A673 (cell line): ENCODE measurements around the gene ALX3. TPM values are rescaled to one million over a fixed set of nuclear protein-coding genes. Genes with fewer than 3 reads are reported as not detected.

Source experiments
- BruUV-seq: library from RNA; stranded (reverse); fragments of 400-500 nt; replicated peaks from 2 replicates; lab custom pipeline; 2021; lab: Mats Ljungman, UMichigan
- CTCF ChIA-PET: fragments of 300-600 bp; sonication (Branson Sonifier 250); formaldehyde crosslinking; loops from one replicate; lab custom pipeline; 2022; ENCODE audit warnings: antibody characterized with exemption; lab: Charles Lee
- POLR2A ChIA-PET: fragments of 300-600 bp; sonication (Branson Sonifier 250); formaldehyde crosslinking; loops from one replicate; lab custom pipeline; 2022; ENCODE audit warnings: antibody characterized with exemption; ENCODE audit not compliant: low non-redundant PET; lab: Charles Lee
- DNase-seq: peaks from one replicate; pipeline ENCODE4 v3.0.0-alpha.2; 2015; ENCODE audit warnings: low spot score
- H3K27ac ChIP-seq: fragments of 200-600 bp; sonication (generic); 2 replicates; pipeline ENCODE4 v1.5.1; 2016; ENCODE audit warnings: mixed run types, low read depth, mild to moderate bottlenecking, mixed read lengths, antibody characterized with exemption, low read length; ENCODE audit not compliant: poor library complexity, severe bottlenecking
- H3K27me3 ChIP-seq: fragments of 200-600 bp; sonication (generic); replicated peaks from 2 replicates; pipeline ENCODE4 v1.6.1; 2017; ENCODE audit warnings: mixed run types, low read depth, mild to moderate bottlenecking, mixed read lengths, antibody characterized with exemption, low read length; ENCODE audit not compliant: insufficient read depth, poor library complexity
- H3K36me3 ChIP-seq: fragments of 200-600 bp; sonication (generic); 2 replicates; pipeline ENCODE4 v1.6.1; 2016; ENCODE audit warnings: mixed run types, mild to moderate bottlenecking, mixed read lengths, antibody characterized with exemption, low read length; ENCODE audit not compliant: insufficient read depth, poor library complexity, severe bottlenecking
- H3K4me1 ChIP-seq: fragments of 200-600 bp; sonication (generic); 2 replicates; pipeline ENCODE4 v1.6.1; 2017; ENCODE audit warnings: mixed run types, mild to moderate bottlenecking, mixed read lengths, antibody characterized with exemption, low read length; ENCODE audit not compliant: insufficient read depth, poor library complexity, severe bottlenecking
- H3K4me3 ChIP-seq: fragments of 200-600 bp; sonication (generic); 2 replicates; pipeline ENCODE4 v1.5.1; 2016; ENCODE audit warnings: low read depth, mixed run types, mild to moderate bottlenecking, mixed read lengths, low read length; ENCODE audit not compliant: poor library complexity, severe bottlenecking
- H3K9me3 ChIP-seq: fragments of 200-600 bp; sonication (generic); 2 replicates; pipeline ENCODE4 v1.6.1; 2016; ENCODE audit warnings: mixed run types, low read depth, mild to moderate bottlenecking, mixed read lengths, antibody characterized with exemption, low read length; ENCODE audit not compliant: poor library complexity, severe bottlenecking
- EZH2 ChIP-seq: fragments of 200-600 bp; sonication (generic); IDR thresholded peaks from 2 replicates; pipeline ENCODE4 v1.6.1; 2017; ENCODE audit warnings: borderline replicate concordance, low read depth, mild to moderate bottlenecking, mixed read lengths, antibody characterized with exemption, low read length; ENCODE audit not compliant: poor library complexity, severe bottlenecking
- intact Hi-C: fragments of 100-400 bp; cut with micrococcal nuclease; formaldehyde crosslinking; loops from one replicate; pipeline ENCODE4 v1.10.0; 2022; ENCODE audit not compliant: unreplicated experiment
- total RNA-seq: library from RNA; stranded (reverse); gene quantifications from 2 replicates; pipeline ENCODE4 v1.2.3, GENCODE V29; 2021
- TF ChIP-seq, protein P1 (sequence below): fragments of 300-800, 200-600 bp; sonication (generic); conservative IDR thresholded peaks from 2 replicates; pipeline ENCODE4 v1.5.1; 2017; ENCODE audit warnings: low read depth, mild to moderate bottlenecking, antibody characterized with exemption, low read length, moderate library complexity, mixed read lengths

ALX3 gene
- total RNA-seq, 1 experiment from 2014 or later = 0.84 TPM

DNA sequence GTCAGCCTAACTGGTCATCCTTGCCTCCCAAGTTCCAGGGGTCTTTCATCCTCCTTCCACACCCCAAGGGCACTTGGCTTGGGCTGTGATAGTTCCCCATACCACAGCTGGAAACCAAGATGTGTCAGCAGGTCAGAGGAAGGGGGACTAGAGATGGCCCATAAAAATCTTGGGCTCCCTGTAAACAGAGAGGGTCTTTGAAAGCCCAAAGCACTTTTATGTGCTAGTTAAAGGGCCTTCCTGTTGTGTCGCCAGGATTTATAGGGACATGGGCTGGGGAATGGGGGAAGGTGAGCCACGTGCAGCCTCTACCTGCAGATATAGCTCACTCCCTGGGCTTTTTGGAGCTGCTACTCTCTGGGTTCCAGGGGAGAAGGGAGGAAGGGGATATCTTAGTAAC lies 29.9 kb upstream of the ALX3 start:
- no peaks in the 10 kb centered on the region for H3K4me1 ChIP-seq
- no peak overlapping the region for H3K27ac ChIP-seq
- no peak overlapping the region for H3K4me3 ChIP-seq
- H3K36me3 ChIP-seq = no peaks in the 10 kb centered on the region
- no peaks in the 10 kb centered on the region for H3K9me3 ChIP-seq
- H3K27me3 ChIP-seq = peaks cover 22% of the 10 kb centered on the region
- POLR2A ChIA-PET = no interaction called here
- intact Hi-C loops = no loop called here
- no peak for DNase-seq
- CTCF ChIA-PET = no interaction called here
- TF ChIP-seq EZH2 = no peak
- TF ChIP-seq, protein P1, sequence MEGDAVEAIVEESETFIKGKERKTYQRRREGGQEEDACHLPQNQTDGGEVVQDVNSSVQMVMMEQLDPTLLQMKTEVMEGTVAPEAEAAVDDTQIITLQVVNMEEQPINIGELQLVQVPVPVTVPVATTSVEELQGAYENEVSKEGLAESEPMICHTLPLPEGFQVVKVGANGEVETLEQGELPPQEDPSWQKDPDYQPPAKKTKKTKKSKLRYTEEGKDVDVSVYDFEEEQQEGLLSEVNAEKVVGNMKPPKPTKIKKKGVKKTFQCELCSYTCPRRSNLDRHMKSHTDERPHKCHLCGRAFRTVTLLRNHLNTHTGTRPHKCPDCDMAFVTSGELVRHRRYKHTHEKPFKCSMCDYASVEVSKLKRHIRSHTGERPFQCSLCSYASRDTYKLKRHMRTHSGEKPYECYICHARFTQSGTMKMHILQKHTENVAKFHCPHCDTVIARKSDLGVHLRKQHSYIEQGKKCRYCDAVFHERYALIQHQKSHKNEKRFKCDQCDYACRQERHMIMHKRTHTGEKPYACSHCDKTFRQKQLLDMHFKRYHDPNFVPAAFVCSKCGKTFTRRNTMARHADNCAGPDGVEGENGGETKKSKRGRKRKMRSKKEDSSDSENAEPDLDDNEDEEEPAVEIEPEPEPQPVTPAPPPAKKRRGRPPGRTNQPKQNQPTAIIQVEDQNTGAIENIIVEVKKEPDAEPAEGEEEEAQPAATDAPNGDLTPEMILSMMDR = no peak
- BruUV-seq = no TSS peak

DNA sequence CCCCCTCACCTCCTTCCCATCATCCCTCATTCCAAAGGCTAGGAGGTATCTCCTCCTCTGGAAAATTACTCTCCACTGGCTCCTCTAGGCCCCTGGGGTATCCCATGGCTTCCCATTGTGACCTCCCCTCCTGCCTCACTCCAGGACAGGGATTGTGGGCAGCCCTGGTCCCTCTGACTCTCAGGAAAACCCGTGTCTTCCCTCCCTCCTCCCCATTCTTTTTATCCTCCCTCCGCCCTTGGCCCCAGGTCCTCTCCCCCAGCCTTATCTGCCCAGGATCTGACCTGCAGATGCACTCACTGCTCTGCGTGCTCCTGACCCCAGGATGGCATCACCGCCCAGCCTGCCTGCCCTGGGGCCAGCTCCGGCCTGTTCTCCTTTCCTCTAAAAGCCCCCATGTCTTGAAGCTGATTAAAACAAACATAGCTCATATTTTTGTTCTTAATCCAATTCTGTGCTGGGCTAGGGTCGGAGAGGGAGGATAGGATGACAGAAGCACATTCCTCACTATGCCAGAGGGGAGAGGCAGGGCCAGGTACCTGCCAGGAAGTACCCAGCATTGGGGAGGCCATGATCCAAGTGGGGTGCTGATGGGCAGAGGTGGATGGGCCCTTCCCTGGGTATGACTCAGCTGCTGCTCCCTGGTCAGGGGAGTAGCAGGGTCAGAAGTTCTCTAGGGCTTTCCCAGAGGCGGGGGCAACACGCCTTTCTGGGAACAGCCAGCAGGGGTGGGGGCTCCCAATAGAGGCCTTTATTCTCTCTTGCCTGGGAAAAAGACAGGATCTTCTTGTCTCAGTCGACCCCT lies 28.0 kb upstream of the ALX3 start:
- no TSS peak for BruUV-seq
- Histone ChIP-seq H3K36me3 (no peaks in the 10 kb centered on the region), H3K27me3 (peaks cover 34% of the 10 kb centered on the region), H3K4me3 (no peak overlapping the region), H3K4me1 (no peaks in the 10 kb centered on the region), H3K9me3 (no peaks in the 10 kb centered on the region), H3K27ac (no peak overlapping the region)
- ChIA-PET POLR2A (no interaction called here), CTCF (interaction anchor here (1.5 kb wide), 1 partner anchor 11 kb away, joined by 5 read pairs; no protein-coding TSS in a partner anchor)
- TF ChIP-seq, protein P1 = no peak
- TF ChIP-seq EZH2 = no peak
- no peak for DNase-seq
- intact Hi-C loops = no loop called here

DNA sequence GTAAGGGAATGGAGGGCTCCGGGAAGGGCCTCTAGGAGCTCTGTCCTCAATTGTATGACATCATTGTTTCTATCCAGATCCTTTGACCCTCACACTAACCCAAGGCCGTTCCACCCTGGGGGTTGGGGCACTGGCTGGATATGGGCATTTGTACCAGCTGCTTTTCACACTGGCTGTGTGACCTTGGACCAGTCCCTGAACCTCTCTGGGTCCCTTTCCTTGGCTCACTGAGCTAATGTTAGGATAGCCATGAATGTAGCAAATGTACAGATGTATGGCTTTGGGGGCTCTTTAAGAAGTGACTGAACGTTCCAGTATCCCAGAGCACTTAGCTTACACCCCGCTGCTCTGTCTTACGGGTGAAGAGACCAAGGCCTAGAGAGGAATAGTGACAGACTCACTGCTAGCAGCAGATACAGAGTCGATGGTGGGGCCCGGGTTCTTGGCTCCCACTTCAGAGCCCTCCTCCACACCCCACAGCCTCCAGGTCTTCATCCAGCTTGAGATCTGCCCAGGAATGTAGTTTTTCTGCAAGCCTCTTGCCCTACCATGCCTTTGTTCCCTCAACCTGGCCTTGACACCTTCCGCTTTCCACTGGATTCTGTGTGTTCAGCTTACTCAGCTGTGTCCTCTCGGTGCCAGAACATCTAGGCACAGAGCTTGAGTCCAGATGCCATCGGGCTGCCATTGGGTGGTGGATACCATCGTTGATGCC lies 27.2 kb upstream of the ALX3 start:
- Histone ChIP-seq H3K4me3 (no peak overlapping the region), H3K4me1 (no peaks in the 10 kb centered on the region), H3K36me3 (no peaks in the 10 kb centered on the region), H3K27me3 (peaks cover 38% of the 10 kb centered on the region), H3K27ac (no peak overlapping the region), H3K9me3 (no peaks in the 10 kb centered on the region)
- ChIA-PET POLR2A (no interaction called here), CTCF (interaction anchor here (1.5 kb wide), 1 partner anchor 10 kb away, joined by 5 read pairs; no protein-coding TSS in a partner anchor)
- TF ChIP-seq, protein P1 = no peak
- TF ChIP-seq EZH2 = no peak
- intact Hi-C loops = no loop called here
- no peak for DNase-seq
- no TSS peak for BruUV-seq
